Endothelial cell of umbilical vein (primary cell): ENCODE measurements around the gene UTRN.

ENCODE experiments used
- CTCF ChIP-seq, 2 donors: IDR thresholded peaks; 1 replicate in 1 of 2; 2 replicates in 1 of 2; pipeline ENCODE4 v1.5.1; 2011; ENCODE audit warnings: low read length in 2 of 2, mild to moderate bottlenecking in 2 of 2, moderate library complexity in 2 of 2, control low read depth in 1 of 2, inconsistent platforms in 1 of 2, low read depth in 1 of 2; ENCODE audit not compliant: insufficient read depth in 1 of 2; ENCODE audit errors: extremely low read depth in 1 of 2
- EZH2 ChIP-seq: IDR thresholded peaks from 2 replicates; pipeline ENCODE4 v1.6.1; 2012; ENCODE audit warnings: borderline replicate concordance, low read depth, mild to moderate bottlenecking, moderate library complexity, low read length, inconsistent platforms; ENCODE audit not compliant: severe bottlenecking
- GATA2 ChIP-seq: IDR thresholded peaks from 2 replicates; pipeline ENCODE4 v1.7.0; 2011; ENCODE audit warnings: low read depth, mild to moderate bottlenecking, moderate library complexity, mixed read lengths, low read length; ENCODE audit not compliant: insufficient read length, insufficient read depth
- JUN ChIP-seq: IDR thresholded peaks from 2 replicates; pipeline ENCODE4 v1.6.1; 2011; ENCODE audit warnings: borderline replicate concordance, low read depth; ENCODE audit not compliant: insufficient read length, insufficient read depth
- MAX ChIP-seq: IDR thresholded peaks from 2 replicates; pipeline ENCODE4 v1.6.1; 2011; ENCODE audit not compliant: insufficient read depth, insufficient read length
- MYC ChIP-seq: IDR thresholded peaks from one replicate; pipeline ENCODE4 v1.6.1; 2011; ENCODE audit warnings: mild to moderate bottlenecking, low read depth, low read length
- POLR2A ChIP-seq: IDR thresholded peaks from 2 replicates; pipeline ENCODE4 v1.6.1; 2012; ENCODE audit warnings: low read depth, mild to moderate bottlenecking, control low read depth, low read length
- POLR2AphosphoS5 ChIP-seq: IDR thresholded peaks from 2 replicates; pipeline ENCODE4 v1.6.1; 2012; ENCODE audit warnings: low read depth, mild to moderate bottlenecking, control low read depth, low read length, moderate library complexity; ENCODE audit not compliant: insufficient read depth

- TF ChIP-seq POLR2A (no peak), CTCF (IDR thresholded peaks at IDR 0.05; ENCODE audit: extremely low read depth in 1 of 2, insufficient read depth in 1 of 2, low read depth in 1 of 2, low read length in 2 of 2) (no peak), JUN (no peak), POLR2AphosphoS5 (no peak), EZH2 (no peak), MYC (no peak), GATA2 (no peak), MAX (no peak)
Measured at GRCh38 chr6:144296973-144297372, 11.8 kb downstream of the UTRN start.
